Endothelial cell of umbilical vein (primary cell): ENCODE data around the gene OSBPL10. TPM values are rescaled to one million over a fixed set of nuclear protein-coding genes. Genes with fewer than 3 reads are reported as not detected.

Experiments used
- BruUV-seq: library from RNA; stranded (reverse); fragments of 400-500 nt; replicated peaks from 2 replicates; lab custom pipeline; 2021; lab: Mats Ljungman, UMichigan
- CTCF ChIA-PET: fragments of 300-600, 350-600 bp; sonication (Branson Sonifier 250); formaldehyde crosslinking; loops from one replicate; lab custom pipeline; 2021; ENCODE audit warnings: antibody characterized with exemption, inconsistent platforms; lab: Charles Lee
- POLR2A ChIA-PET: fragments of 300-600, 350-600 bp; sonication (Branson Sonifier 250); formaldehyde crosslinking; loops from one replicate; lab custom pipeline; 2021; ENCODE audit warnings: antibody characterized with exemption, inconsistent platforms; lab: Charles Lee
- DNase-seq: peaks from one replicate; pipeline ENCODE4 v3.0.0-alpha.2; 2011; ENCODE audit warnings: low read depth, low spot score
- FAIRE-seq: peaks from 2 replicates; lab custom pipeline; 2011; peaks lifted over from hg19 to GRCh38; lab: Jason Lieb, UNC
- H2AFZ ChIP-seq: 2 replicates; pipeline ENCODE4 v1.6.0; 2012; ENCODE audit warnings: low read depth, low read length, control low read depth, inconsistent platforms
- H3K27ac ChIP-seq: 2 replicates; pipeline ENCODE4 v1.5.1; 2011; ENCODE audit warnings: low read depth, mild to moderate bottlenecking, control low read depth, low read length, moderate library complexity; ENCODE audit not compliant: insufficient read depth
- H3K27me3 ChIP-seq, 2 experiments: 2 replicates each; pipeline versions ENCODE4 v1.6.0 to v1.6.1; 2011; ENCODE audit warnings: low read length in 2 of 2, mixed read lengths in 1 of 2; ENCODE audit not compliant: control insufficient read depth in 2 of 2, insufficient read depth in 2 of 2
- H3K36me3 ChIP-seq, 2 experiments: 2 replicates in 1 of 2; 3 replicates in 1 of 2; pipeline ENCODE4 v1.5.1; 2011; ENCODE audit warnings: low read length in 2 of 2, mild to moderate bottlenecking in 1 of 2, moderate library complexity in 1 of 2; ENCODE audit not compliant: control insufficient read depth in 2 of 2, insufficient read depth in 2 of 2; ENCODE audit errors: extremely low read depth in 1 of 2
- H3K4me1 ChIP-seq: 3 replicates; pipeline ENCODE4 v1.5.1; 2011; ENCODE audit warnings: mild to moderate bottlenecking, low read length; ENCODE audit not compliant: control insufficient read depth, insufficient read depth; ENCODE audit errors: extremely low read depth
- H3K4me2 ChIP-seq: 2 replicates; pipeline ENCODE4 v1.6.1; 2011; ENCODE audit warnings: low read length, control low read depth, mixed read lengths; ENCODE audit not compliant: insufficient read depth
- H3K4me3 ChIP-seq, 3 experiments: fragments of 200-600 bp in 1 of 3; sonication (generic), shearing (Covaris generic) in 1 of 3; replicated peaks in 1 of 3; 2 replicates each; pipeline ENCODE4 v1.5.1; 2011 to 2016; ENCODE audit warnings: control low read depth in 3 of 3, low read length in 3 of 3, mild to moderate bottlenecking in 2 of 3, inconsistent platforms in 1 of 3, low read depth in 1 of 3, moderate library complexity in 1 of 3; ENCODE audit not compliant: insufficient read depth in 1 of 3
- H3K79me2 ChIP-seq: 2 replicates; pipeline ENCODE4 v1.6.0; 2012; ENCODE audit warnings: low read length, inconsistent platforms; ENCODE audit not compliant: control insufficient read depth, insufficient read depth
- H3K9ac ChIP-seq: replicated peaks from 2 replicates; pipeline ENCODE3; 2011; ENCODE audit warnings: low read length, control low read depth; ENCODE audit not compliant: insufficient read depth; ENCODE audit errors: extremely low read depth
- H3K9me1 ChIP-seq: replicated peaks from 3 replicates; pipeline ENCODE4 v1.6.0; 2011; ENCODE audit warnings: mild to moderate bottlenecking, low read length; ENCODE audit not compliant: control insufficient read depth, insufficient read depth; ENCODE audit errors: extremely low read depth
- H3K9me3 ChIP-seq: replicated peaks from 2 replicates; pipeline ENCODE4 v1.5.1; 2012; ENCODE audit warnings: low read length, inconsistent platforms; ENCODE audit not compliant: control insufficient read depth, insufficient read depth
- H4K20me1 ChIP-seq: replicated peaks from 2 replicates; pipeline ENCODE3; 2011; ENCODE audit warnings: mild to moderate bottlenecking, low read length; ENCODE audit not compliant: control insufficient read depth, insufficient read depth; ENCODE audit errors: extremely low read depth
- CTCF ChIP-seq, 2 donors: IDR thresholded peaks; 1 replicate in 1 of 2; 2 replicates in 1 of 2; pipeline ENCODE4 v1.5.1; 2011; ENCODE audit warnings: low read length in 2 of 2, mild to moderate bottlenecking in 2 of 2, moderate library complexity in 2 of 2, control low read depth in 1 of 2, inconsistent platforms in 1 of 2, low read depth in 1 of 2; ENCODE audit not compliant: insufficient read depth in 1 of 2; ENCODE audit errors: extremely low read depth in 1 of 2
- EZH2 ChIP-seq: IDR thresholded peaks from 2 replicates; pipeline ENCODE4 v1.6.1; 2012; ENCODE audit warnings: borderline replicate concordance, low read depth, mild to moderate bottlenecking, moderate library complexity, low read length, inconsistent platforms; ENCODE audit not compliant: severe bottlenecking
- FOS ChIP-seq: IDR thresholded peaks from 2 replicates; pipeline ENCODE4 v1.6.1; 2011; ENCODE audit warnings: mild to moderate bottlenecking, low read length, moderate library complexity, borderline replicate concordance; ENCODE audit not compliant: insufficient read depth
- GATA2 ChIP-seq: IDR thresholded peaks from 2 replicates; pipeline ENCODE4 v1.7.0; 2011; ENCODE audit warnings: low read depth, mild to moderate bottlenecking, moderate library complexity, mixed read lengths, low read length; ENCODE audit not compliant: insufficient read length, insufficient read depth
- JUN ChIP-seq: IDR thresholded peaks from 2 replicates; pipeline ENCODE4 v1.6.1; 2011; ENCODE audit warnings: borderline replicate concordance, low read depth; ENCODE audit not compliant: insufficient read length, insufficient read depth
- MAX ChIP-seq: IDR thresholded peaks from 2 replicates; pipeline ENCODE4 v1.6.1; 2011; ENCODE audit not compliant: insufficient read depth, insufficient read length
- MYC ChIP-seq: IDR thresholded peaks from one replicate; pipeline ENCODE4 v1.6.1; 2011; ENCODE audit warnings: mild to moderate bottlenecking, low read depth, low read length
- POLR2A ChIP-seq: IDR thresholded peaks from 2 replicates; pipeline ENCODE4 v1.6.1; 2012; ENCODE audit warnings: low read depth, mild to moderate bottlenecking, control low read depth, low read length
- POLR2AphosphoS5 ChIP-seq: IDR thresholded peaks from 2 replicates; pipeline ENCODE4 v1.6.1; 2012; ENCODE audit warnings: low read depth, mild to moderate bottlenecking, control low read depth, low read length, moderate library complexity; ENCODE audit not compliant: insufficient read depth
- dilution Hi-C: fragments of 300-500 bp; cut with MboI; formaldehyde crosslinking; loops from one replicate; pipeline ENCODE4 v1.15.0; 2019; ENCODE audit warnings: low sequenced_read_pairs; ENCODE audit not compliant: extremely low pct_ligation_motif_present
- intact Hi-C: fragments of 100-400 bp; cut with micrococcal nuclease; formaldehyde crosslinking; loops from one replicate; pipeline ENCODE4 v1.10.0; 2022
- polyA plus RNA-seq, 4 experiments: library from polyadenylated mRNA; depleted of rRNA in 3 of 4; stranded (reverse) in 3 of 4; unstranded in 1 of 4; fragments of >200 nt; gene quantifications; 2 replicates each; pipeline versions ENCODE4 v1.2.1 to v1.2.3, GENCODE V29; 2011 to 2012; ENCODE audit warnings: missing spikeins in 1 of 4
- total RNA-seq: library from RNA; stranded (reverse); gene quantifications from 2 replicates; pipeline ENCODE4 v1.2.3, GENCODE V29; 2021

Gene OSBPL10
- total and polyA plus RNA-seq, 2 donors (not counting 3 experiments of a cell fraction or from before 2014, with no cell fraction given), result 10.8 to 47.6 TPM

- Histone ChIP-seq H3K9ac (no peak overlapping the region), H3K4me3 (no peak overlapping the region), H3K4me1 (peaks cover 14% of the 10 kb centered on the region), H3K9me1 (no peaks in the 10 kb centered on the region), H4K20me1 (no peaks in the 10 kb centered on the region), H3K27ac (no peak overlapping the region), H2AFZ (no peak overlapping the region), H3K27me3 (no peaks in the 10 kb centered on the region), H3K4me2 (no peak overlapping the region), H3K36me3 (no peaks in the 10 kb centered on the region), H3K9me3 (no peaks in the 10 kb centered on the region), H3K79me2 (no peaks in the 10 kb centered on the region)
- no peak for DNase-seq
- FAIRE-seq, result no peak
- dilution Hi-C loops, result no loop called here
- ChIA-PET POLR2A (no interaction called here), CTCF (interaction anchor here (1.4 kb wide), 1 partner anchor 63 kb away, joined by 3 read pairs; no protein-coding TSS in a partner anchor)
- BruUV-seq, result no TSS peak
- TF ChIP-seq POLR2AphosphoS5 (no peak), FOS (no peak), EZH2 (no peak), POLR2A (no peak), CTCF (IDR thresholded peaks at IDR 0.05; ENCODE audit: extremely low read depth in 1 of 2, insufficient read depth in 1 of 2, low read depth in 1 of 2, low read length in 2 of 2) (no peak), MYC (no peak), MAX (no peak), JUN (no peak), GATA2 (no peak)
- intact Hi-C loops, result no loop called here
Observed at GRCh38 chr3:31705736-31706135, 275.3 kb downstream of the OSBPL10 start.
